ENCODE results near the gene OR10C1. TPM values are rescaled to one million over a fixed set of nuclear protein-coding genes. Genes with fewer than 3 reads are reported as not detected.

OR10C1 gene
- total and polyA plus RNA-seq, 2 of the 4 experiments (the other 2 are of a cell fraction): not detected

DNA sequence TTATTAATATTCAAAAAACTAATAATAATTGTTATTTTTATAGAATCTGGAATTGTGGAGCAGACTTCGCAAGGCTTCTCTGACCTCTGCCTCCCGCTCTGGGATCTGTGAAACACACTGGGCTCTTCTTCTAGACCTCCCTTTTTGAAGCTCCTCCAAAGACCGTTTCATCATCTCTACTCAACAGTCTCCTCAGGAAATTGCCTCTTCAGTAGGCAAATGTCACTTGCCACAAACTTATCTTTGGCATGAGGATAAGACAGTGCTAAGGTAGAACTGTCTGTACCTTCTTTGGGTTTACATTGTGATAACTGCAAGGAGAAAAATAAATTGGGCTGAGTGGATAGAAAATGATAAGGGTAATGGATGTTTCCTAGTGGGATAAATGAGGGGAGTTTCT lies 50.9 kb downstream of the OR10C1 start:
- H3K79me1 ChIP-seq (ENCODE audit: low read depth in 1 of 2, low read length in 2 of 2): no peaks in the 10 kb centered on the region
- no peak overlapping the region for H2AK5ac ChIP-seq (ENCODE audit: low read depth, low read length)
- no peak overlapping the region for H3K27ac ChIP-seq (ENCODE audit: insufficient read depth, low read length)
- no peak overlapping the region for H2BK15ac ChIP-seq (ENCODE audit: low read depth, low read length)
- H3K4me3 ChIP-seq (ENCODE audit: insufficient read depth, low read depth, low read length): no peak overlapping the region
- no peaks in the 10 kb centered on the region for H3K27me3 ChIP-seq (ENCODE audit: control insufficient read depth, insufficient read depth, low read length)
- ATAC-seq (ENCODE audit: low read depth): no peak
- no peak overlapping the region for H2BK5ac ChIP-seq (ENCODE audit: low read depth, low read length, poor library complexity, severe bottlenecking)
- H4K8ac ChIP-seq (ENCODE audit: low read depth in 2 of 2, low read length in 2 of 2): no peak overlapping the region
- DNase-seq: no peak
- no peaks in the 10 kb centered on the region for H4K20me1 ChIP-seq (ENCODE audit: insufficient read depth, low read length)
- no peak overlapping the region for H3K23ac ChIP-seq (ENCODE audit: low read depth, low read length)
- intact Hi-C loops (cut with micrococcal nuclease): no loop called here
- H3K4ac ChIP-seq (ENCODE audit: low read depth, low read length): no peak overlapping the region
- CTCF ChIA-PET: no interaction called here
- in situ Hi-C loops (cut with MboI; ENCODE audit: low sequenced_read_pairs): no loop called here
- H3K4me2 ChIP-seq (ENCODE audit: low read depth, low read length): no peak overlapping the region
- POLR2A ChIA-PET (ENCODE audit: unreplicated experiment): no interaction called here
- H2AFZ ChIP-seq (replicated peaks; ENCODE audit: low read length, poor library complexity): no peak overlapping the region
- H4K5ac ChIP-seq (ENCODE audit: low read depth, low read length): no peak overlapping the region
- H3K18ac ChIP-seq (ENCODE audit: low read depth, low read length): no peak overlapping the region
- no peaks in the 10 kb centered on the region for H3K9me1 ChIP-seq (ENCODE audit: insufficient read depth, low read length)
- no peak overlapping the region for H2AK9ac ChIP-seq (replicated peaks; ENCODE audit: low read depth, low read length, poor library complexity)
- H3K4me1 ChIP-seq (ENCODE audit: control insufficient read depth, insufficient read depth, low read length): no peaks in the 10 kb centered on the region
- H3K36me3 ChIP-seq (ENCODE audit: control insufficient read depth, insufficient read depth, low read length): no peaks in the 10 kb centered on the region
- H3K56ac ChIP-seq (ENCODE audit: extremely low read depth, insufficient read depth, low read length): no peak overlapping the region
- H3K9me3 ChIP-seq (ENCODE audit: control insufficient read depth, insufficient read depth, low read length): peaks cover 11% of the 10 kb centered on the region
- no peak overlapping the region for H2BK20ac ChIP-seq (ENCODE audit: low read depth, low read length)
- no CpG with 5 or more reads among the region's 3 CpGs for WGBS, 2 experiments (ENCODE audit: extremely low coverage in 2 of 2, insufficient read length in 1 of 2)
- no peak overlapping the region for H4K91ac ChIP-seq (ENCODE audit: insufficient read depth, low read depth, low read length)
- H3K14ac ChIP-seq (replicated peaks; ENCODE audit: low read depth, low read length): no peak overlapping the region
- TF ChIP-seq CHD1 (IDR thresholded peaks at IDR 0.05; ENCODE audit: low read depth, low read length) (no peak), FOS (IDR thresholded peaks at IDR 0.05; ENCODE audit: low read depth, low read length) (no peak), BHLHE40 (IDR thresholded peaks at IDR 0.05; ENCODE audit: low read depth, low read length) (no peak), POLR2A (IDR thresholded peaks at IDR 0.05; ENCODE audit: low read depth, low read length) (no peak), RAD21 (IDR thresholded peaks at IDR 0.05; ENCODE audit: low read length) (no peak), RFX5 (IDR thresholded peaks at IDR 0.05; ENCODE audit: low read depth, low read length) (no peak), MAFK (IDR thresholded peaks at IDR 0.05; ENCODE audit: low read depth, low read length) (no peak), MXI1 (IDR thresholded peaks at IDR 0.05; ENCODE audit: borderline replicate concordance, low read depth, low read length) (no peak)
- TF ChIP-seq, protein P1, sequence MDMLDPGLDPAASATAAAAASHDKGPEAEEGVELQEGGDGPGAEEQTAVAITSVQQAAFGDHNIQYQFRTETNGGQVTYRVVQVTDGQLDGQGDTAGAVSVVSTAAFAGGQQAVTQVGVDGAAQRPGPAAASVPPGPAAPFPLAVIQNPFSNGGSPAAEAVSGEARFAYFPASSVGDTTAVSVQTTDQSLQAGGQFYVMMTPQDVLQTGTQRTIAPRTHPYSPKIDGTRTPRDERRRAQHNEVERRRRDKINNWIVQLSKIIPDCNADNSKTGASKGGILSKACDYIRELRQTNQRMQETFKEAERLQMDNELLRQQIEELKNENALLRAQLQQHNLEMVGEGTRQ (IDR thresholded peaks at IDR 0.05; ENCODE audit: low read depth, low read length): no peak
- TF ChIP-seq, protein P2, sequence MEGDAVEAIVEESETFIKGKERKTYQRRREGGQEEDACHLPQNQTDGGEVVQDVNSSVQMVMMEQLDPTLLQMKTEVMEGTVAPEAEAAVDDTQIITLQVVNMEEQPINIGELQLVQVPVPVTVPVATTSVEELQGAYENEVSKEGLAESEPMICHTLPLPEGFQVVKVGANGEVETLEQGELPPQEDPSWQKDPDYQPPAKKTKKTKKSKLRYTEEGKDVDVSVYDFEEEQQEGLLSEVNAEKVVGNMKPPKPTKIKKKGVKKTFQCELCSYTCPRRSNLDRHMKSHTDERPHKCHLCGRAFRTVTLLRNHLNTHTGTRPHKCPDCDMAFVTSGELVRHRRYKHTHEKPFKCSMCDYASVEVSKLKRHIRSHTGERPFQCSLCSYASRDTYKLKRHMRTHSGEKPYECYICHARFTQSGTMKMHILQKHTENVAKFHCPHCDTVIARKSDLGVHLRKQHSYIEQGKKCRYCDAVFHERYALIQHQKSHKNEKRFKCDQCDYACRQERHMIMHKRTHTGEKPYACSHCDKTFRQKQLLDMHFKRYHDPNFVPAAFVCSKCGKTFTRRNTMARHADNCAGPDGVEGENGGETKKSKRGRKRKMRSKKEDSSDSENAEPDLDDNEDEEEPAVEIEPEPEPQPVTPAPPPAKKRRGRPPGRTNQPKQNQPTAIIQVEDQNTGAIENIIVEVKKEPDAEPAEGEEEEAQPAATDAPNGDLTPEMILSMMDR (conservative IDR thresholded peaks at IDR 0.05; ENCODE audit: low read depth, low read length): no peak
- no peak overlapping the region for H3K9ac ChIP-seq (ENCODE audit: low read depth, low read length)
- dilution Hi-C loops (cut with HindIII; ENCODE audit: low sequenced_read_pairs, unreplicated experiment): no loop called here
- BruUV-seq (replicated peaks): no TSS peak
- H2BK120ac ChIP-seq (ENCODE audit: low read depth, low read length): no peak overlapping the region

All from IMR-90 (cell line).